Hippocampal formation (tissue), 2 donors: ENCODE results near the gene ATRIP.
"Not testable (repeated sequence)": the region's sequence is repeated elsewhere in the genome, so short reads cannot be mapped to it uniquely, and the experiment has no call there.

Experiments
- DNase-seq, 2 donors: peaks; one replicate each; lab custom pipeline; 2025; lab: John Stamatoyannopoulos, UW

The ATRIP gene

DNA sequence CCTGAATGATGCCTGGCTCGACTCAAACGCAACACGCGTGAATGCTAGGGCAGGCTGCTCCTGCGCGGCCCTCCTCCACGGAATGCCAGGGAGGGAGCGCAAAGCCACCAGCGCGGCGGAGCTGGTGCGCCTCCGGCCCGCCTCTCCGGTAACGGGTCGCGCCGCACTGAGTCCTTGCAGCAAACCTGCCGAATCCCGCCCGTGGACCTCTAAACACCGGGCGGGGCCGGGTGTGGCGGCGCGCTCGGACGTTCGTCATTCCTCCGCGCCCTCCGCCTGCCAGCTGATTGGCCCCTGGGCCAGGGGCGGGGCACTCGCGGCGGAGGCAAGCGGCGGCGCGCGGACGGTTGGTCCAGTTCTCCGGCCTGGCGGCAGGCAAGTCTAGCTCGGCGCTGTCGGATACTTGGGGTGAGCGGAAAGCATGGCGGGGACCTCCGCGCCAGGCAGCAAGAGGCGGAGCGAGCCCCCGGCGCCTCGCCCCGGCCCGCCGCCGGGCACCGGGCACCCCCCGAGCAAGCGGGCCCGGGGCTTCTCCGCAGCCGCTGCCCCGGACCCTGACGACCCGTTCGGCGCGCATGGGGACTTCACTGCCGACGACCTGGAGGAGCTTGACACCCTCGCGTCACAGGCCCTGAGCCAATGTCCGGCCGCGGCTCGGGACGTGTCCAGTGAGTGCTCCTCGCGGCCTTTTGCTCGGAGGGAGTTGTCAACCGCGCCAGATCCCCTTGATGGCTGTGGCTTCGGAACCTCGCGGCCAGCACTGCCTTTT is at the start of gene ATRIP:
TSS of gene ATRIP (plus strand) at position 313 of the 769 bp plus-strand sequence. CDS start at position 422, 109 bp downstream.
- peak; percentile 77 to 85 for DNase-seq

DNA sequence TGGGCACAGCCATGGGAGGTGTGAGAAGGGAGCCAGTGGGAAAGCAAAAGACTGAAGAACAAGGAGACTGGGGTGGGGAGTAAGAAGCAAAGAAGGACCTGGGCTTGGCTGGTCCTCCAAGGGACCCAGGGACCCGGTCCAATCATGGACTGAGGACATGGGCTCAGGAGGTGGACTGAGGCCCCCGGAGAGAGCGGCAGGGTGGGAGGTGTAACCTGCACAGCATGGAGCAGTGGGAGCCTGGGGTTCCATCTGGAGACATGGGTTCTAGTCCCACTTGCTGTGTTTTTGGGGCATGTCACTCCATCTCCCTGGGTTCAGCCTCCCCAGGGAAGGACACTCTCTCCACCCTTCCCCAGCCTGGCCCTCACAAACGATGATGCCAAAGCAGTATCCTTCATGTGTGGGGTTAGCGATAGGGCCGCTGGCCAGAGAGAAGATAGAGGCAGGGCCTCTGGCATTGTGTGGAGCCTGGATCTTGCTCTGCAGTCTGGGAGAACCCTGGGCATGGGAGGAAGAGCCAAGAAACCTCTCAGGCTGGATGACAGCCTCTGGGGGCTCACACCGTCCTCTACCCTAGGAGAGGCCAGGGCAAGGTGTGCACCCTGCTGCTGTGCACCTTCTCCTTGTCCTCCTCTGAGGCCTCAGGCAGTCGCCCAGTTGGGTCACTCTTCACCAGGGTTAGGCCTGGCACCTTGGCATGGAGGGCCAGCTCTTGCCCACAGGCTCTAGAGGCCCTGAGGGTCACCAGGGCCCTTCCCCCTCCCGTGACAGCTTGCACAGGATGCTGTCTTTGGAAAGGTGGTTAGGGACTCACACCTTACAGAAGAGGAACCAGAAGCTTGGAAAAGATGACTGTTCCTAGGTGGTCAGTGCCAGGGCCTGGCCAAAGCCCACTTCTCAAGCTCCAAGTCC is 48.5 kb upstream of the ATRIP start:
- DNase-seq: no peak

DNA sequence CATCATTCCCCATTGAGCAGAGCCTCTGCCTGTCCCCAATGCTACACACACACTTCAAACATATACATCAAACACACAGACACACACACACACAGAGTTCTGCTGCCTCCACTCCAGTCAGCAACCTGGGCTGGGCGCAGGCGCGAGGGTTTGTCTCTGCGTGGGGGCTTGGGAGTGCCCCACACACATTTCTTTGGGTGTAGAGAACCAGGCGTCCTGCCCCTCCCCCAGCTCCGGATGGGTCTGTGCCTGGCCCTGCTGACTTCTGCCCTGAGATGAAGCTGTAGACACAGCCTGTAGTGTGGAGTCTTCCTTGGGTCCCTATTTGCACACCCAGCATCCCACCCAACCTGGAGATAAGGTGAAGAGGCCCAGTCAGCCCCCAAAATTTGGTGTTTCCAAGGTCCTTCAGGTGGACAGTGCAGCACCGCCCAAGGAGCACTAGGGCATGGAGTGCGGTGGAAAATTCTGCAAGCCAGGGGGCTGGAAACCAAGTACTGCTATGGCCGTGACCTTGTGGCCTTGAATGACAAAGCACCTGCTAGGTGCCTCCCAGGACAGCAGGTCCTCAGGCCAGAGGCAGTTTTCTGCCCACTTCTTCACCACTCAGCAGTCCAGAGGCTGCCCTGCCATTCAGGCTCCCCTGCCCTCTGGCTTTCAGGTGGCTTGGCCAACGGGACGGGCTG is 47.7 kb upstream of the ATRIP start:
- DNase-seq: no peak

DNA sequence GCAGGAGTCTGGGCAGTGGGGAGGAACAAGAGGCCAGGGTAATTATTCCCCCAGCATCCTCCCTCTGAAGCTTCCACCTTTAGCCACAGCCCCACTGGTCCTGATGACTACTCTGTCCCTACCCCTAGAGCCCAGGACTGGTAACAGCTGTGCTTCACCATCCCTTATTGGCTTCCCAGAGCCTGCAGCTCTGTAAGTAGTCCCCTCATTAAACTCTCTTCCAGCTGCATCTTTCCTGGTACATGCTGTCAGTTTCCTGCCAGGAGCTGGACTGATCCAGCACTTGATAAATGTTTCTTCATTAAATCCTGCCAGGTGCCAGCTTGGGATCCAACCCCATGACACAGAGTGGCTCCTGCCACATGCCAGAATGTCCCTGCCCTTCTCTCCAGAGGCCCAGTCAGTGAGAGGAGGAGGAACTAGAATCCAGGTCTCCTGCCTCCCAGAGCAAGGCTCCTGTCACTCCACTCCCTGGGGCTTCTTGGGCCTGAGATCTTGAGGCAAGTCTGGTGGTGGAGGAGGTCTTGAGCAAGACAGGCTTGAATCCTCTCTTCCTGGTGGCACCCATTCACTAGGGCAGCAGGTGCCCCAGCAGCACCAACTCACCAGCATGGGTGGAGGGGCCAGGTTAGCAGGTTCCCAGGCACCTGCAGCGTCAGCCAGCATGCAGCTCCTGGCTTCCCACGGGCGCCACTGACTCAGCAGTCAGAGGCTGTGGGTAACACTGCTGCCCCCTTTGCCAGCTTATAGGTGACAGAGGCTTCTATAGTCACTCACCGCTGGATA is 47.0 kb upstream of the ATRIP start:
- DNase-seq: no peak

DNA sequence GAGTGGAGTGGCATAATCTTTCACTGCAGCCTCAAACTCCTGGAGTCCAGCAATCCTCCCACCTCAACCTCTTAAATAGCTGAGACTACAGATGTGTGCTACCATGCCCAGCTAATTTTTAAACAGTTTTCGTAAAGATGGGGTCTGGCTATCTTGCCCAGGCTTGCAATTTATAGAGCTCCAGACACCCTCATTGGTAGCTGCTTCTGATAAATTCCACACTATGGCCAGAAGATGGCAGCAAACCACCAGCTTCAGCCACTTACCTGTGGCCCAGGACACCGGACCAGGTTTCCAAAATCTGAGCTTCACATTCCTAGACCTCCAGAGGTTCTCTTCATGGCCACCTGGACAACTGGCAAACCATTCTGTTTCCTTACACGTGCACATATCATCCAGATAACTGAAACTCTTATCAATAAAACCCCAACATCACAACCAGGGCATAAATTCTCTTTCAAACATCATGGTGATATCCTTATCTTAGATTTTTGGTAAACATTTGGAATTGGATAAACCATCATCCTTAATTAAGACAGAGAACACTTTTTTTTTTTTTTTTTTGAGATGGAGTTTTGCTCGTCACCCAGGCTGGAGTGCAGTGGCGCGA is 45.6 kb upstream of the ATRIP start:
- peak; percentile 19 to 44 for DNase-seq

DNA sequence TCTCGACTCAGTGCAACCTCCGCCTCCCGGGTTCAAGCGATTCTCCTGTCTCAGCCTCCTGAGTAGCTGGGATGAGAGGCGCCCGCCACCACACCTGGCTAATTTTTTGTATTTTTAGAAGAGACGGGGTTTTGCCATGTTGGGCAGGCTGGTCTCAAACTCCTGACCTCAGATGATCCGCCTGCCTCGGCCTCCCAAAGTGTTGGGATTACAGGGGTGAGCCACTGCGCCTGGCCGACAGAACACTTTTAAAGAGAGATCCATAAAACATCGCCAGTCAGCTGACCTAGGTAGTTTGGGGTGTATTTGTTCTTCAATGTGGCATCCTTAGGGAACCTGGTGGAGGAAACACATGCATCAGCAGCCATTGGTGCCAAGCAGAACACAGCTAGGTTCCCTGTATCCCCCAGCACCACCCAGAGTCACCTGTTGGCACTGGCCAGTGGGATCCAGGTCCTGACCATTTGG is 45.1 kb upstream of the ATRIP start:
- DNase-seq: not testable (repeated sequence)

DNA sequence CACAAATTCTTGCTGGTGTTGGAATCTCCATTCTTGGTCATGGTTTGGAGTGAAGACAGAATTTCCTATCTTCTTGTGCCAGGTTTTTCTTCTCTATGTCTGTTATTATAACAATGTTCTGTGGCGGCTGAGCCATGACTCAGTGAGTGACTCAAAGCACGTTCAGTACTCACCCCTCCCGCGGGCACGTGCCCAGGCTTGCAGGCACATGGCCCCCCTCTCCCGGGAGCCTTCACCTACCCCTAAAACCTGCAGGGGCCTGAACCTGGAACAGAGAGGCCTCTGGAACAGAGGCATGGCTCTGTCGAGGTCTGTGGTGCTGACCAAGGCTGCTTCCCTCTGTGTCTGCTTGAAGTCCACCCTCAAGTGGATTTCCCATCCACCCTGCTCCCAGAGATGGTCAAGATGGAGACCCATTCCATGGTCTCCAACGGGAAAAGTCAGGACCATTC is 44.2 kb upstream of the ATRIP start:
- DNase-seq: no peak

DNA sequence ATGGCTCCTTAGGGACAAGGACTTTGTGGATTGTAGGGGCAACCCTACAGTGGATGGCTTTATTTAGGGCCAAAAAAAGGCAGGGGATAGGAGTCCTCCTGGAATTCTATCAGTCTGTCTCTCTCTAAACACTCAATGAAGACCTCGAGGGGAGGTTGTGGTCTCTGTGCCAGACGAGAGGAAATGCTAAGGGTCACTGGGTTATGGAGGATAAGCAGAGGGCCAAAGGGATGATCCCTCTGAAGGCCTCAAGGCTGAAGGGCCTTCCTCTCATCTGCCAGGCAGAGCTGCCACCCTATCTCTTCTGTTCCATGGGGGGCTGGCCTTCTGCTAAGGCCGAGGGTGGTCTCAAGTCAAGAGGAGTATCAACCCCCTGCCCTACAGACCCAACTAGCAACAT is 43.6 kb upstream of the ATRIP start:
- no peak for DNase-seq

DNA sequence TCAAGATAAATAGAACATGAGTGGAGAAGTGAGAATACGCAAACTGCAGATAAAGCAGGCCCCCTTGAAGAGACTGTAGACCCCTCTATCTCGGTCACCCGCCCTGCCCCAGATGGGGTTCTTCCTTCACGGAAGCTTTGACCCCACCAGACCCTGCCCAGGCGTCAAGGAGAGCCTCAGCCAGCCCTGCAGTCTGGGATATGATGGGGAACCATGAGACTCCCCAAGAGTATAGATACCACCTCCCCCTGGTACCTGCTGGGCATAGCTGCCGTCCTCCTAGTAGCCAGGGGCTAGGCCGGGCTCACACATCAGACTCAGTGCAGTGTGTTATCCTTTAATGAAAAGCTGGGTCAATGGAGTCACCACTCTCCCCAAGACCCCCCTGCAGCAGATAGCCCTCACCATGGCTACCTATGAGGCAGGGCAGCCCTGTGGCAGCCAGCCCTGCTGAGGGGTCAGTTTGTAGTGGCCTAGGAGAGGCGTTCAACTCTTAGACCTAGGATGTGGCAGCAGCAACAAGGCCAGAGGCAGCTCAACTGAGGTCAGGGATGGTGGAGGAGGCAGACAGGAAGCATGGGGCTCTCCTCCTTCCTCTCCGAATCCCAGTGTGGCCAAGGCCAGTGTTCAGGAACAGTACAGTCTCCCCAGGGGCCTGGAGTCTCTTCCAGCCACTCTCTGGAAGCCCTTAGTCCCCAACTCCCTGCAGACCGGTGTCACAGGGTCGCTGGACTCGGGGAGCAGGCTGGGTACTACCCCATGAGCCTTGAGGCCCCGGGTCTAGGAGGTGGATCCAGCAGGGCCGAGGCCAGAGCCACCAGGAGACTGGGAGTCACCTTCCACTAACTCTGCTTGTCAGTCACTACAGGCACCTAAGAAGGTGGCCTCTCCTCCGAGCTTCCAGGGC is 42.8 kb upstream of the ATRIP start:
- no peak for DNase-seq

DNA sequence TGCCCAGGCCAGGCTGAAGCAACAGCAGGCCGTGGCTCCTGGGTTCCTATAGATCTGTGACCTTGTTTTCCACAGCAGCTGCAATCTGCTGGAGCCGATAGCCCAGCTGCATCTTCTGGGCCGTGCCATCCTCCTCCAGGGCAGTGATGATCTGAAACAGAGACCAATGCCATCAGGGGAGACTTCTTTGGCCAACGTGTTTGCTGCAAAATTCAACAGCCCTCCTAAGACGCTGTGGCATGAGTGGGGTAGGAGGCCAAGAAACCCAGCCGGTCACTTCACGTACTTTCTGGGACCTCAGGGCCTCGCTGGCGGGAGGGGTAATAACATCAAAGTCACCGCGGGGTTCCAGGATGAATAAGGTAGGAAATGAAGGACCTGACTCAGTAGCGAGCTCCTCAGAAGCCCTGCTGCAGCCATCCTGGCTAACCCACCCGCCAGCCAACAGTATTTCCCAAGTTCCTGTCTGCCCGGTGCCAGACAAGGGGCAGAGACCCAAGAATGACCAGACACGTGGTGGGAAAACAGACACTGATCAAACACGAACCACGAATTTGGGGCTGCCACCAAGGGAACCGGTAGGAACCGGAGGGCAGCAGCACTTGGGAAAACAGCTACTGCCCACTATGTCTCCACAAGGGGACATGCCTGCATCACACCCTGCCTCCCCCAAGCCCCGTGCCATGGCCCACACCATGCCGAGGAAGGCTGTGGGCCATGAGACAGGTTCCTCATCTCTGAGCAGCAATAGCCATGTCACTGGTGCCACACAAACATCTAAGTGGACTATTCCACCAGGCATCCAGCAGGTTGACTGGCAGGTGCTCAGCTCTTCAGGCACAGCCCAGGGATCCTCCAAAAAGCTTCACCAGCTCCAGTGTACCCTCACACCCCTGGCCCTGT is 41.8 kb upstream of the ATRIP start:
- no peak for DNase-seq

DNA sequence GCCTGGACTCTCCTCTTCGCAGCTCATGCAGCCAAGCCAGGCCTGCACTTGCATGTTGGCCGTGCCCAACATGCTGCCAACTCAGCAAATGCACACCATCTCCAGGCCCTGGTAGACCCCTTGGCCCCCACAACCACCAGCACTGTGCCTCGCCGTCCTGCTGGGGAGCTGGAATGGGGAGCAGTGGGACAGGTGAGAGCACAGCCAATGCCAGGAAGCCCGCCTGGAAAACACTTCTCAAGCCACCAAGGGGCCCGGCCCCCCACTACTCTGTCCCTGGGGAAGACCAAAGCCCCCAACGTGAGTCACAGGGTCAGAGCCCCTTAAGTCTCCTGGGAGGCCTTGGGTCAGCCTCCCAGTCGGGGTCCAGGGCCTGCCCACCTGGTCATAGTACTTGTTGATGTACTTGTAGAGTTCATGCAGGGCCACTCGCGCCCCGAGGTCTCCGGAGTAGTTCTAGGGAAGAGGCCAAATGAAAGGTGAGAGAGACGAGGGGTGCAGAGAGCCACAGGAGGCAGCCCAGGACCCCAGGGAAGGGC is 41.1 kb upstream of the ATRIP start:
- DNase-seq: no peak

DNA sequence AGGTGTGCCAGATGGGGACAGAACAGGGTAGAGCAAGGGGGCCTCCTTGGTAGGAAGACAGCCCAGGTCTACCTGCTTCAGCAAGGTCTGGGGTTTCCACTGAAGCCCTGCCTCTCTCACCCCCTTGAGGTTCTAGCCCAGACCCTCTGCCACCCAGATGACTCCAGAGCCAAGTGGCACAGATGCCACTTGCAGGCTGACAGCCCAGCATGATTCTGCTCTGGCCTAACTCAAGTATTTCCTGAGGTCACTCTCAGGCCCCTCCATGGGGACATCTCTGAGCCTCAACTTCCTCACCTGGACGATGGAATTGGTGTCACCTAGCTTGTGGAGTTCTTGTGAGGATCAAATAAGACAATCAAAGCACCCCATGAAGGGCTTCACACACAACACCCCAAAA is 40.6 kb upstream of the ATRIP start:
- DNase-seq: no peak

DNA sequence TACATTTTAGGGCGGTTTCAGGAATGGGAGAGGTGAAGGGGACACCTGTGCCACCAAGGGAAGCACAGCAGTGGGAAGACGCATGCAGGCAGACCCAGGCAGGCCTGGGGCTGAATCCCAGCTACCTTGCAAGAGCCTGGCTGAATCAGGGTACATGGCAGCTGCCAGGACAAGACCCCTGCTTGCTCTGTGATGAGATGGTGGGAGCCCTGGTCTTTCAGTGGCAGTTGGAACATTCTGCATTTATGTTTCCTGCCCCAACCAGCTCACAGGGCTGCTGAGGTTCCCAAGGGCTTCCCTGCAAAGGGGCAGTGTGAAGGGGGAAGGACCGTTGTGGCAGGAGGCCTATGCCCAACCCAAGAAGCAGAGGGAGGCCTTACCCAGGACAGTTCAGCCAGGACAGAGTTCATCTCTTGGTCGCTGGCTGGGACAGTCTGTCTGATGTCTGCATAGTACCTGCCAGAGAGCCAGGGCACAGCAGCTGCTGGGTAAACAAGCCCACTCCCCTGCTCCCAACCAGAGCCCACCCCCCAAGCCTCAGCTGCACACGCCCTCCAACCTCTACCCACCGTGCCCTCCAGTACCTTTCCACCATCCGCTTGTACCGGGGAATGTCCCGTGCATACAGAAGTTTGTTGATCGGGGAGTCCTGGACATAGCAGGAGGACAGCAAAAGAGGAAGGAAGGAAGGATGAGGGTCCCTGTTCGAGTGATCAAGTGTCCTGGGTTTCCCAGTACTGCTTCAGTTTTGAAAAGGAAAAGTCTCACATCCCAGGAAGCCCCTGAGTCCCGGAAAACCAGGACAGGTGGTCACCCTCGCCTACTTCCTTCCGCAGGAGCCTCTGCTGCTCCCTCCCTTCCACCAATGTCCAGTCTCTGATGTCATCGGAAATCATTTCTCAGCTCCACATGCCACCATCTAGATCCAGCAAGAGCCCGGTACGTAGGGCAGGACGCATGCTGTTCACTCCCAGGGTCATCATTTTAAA is 39.8 kb upstream of the ATRIP start:
- DNase-seq: no peak

DNA sequence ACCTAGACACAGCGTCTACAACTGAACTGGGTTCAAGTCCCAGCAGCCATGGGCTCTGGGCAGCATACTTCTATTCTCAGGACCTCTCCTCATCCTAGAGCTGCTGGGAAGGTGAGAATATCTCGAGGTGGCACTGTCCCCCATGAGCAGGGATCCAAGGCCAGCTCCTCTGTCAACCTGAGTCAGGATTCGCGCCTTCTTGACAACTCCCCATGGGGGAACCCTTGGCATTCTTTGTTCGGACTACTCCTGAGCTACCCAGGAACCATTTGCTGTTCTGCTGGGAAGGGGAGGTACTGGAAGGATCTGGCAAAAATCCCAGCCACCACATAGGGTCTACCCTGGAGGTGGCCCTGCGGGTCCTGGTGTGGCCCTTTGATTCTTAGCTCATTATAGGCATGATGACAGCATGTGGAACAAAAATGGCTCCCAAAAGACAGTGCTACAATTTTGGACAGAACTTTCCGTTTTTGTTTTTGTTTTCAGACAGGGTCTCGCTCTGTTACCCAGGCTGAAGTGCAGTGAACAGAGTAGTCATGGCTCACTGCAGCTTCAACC is 38.9 kb upstream of the ATRIP start:
- no peak for DNase-seq

DNA sequence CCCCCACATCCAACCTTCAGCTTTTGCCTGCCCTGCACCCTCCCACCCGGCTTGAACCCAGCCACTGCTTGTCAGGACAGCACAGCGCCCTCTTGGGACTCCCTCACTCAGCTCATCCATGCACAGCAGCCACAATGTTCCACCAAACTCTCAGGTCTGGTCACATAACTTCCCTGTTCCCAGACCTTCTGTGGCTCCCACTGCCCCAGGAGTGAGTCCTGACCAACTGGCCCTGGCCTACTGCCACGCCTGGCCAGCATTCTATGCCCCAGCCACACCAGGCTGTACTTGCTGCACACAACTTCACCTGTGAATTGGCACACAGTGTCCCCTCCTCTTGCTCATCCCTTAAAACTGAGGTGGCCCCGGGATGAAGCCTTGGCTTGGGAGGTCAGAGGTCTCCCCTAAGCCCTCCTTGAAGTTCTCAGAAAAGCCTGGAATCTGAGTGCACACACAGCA is 37.7 kb upstream of the ATRIP start:
- no peak for DNase-seq

DNA sequence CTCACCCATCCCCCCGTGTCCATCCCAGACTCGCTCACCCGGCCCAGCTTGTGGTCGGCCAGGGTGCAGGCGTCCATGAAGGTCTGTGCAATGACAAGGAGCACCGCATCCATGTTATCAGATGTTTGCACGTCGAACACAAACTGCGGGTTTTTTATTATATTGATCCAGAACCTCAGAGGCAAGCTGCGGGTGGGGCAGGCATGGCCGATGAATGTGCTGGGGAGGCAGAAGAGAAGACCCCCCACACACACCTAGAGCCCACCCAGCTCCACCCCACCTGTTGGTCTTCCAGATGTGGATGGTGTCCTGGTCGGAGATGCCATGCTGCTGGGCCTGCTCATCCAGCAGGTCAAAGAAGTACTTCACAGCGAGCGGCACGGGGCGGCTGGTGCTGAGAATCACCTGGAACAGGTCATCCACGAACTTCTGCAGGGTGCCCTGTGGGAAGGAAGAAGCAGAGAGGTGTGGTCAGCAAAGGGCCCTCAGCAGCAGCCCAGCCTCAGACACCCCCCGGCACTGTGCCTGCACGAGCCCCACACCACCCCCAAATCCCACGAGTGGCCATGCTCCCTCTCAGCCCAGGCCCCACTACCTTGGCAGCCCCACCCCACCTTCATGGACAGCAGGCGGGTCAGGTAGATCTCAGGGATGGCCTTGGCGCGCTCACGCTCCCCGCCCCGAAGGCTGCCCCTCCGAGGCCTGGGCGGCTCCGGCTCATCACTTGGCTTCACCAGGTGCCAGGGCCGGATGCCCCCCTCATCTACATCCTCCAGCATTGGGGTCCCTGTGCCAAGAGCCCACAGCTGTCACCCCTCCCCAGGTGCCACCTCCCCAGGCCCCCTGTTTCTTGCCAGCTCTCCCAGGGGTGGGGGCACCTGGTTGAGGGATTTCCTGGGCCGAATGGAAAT is 37.0 kb upstream of the ATRIP start:
- no peak for DNase-seq
